Stimulated activated effector memory CD8-positive, alpha-beta T cell treated with anti-CD3 and anti-CD28 coated beads, Interleukin-12 subunit alpha, Interleukin-12 subunit beta, amount 100 ng/mL, for 72 hours (primary cell): ENCODE results near the gene OTOA.
"Not testable (repeated sequence)": the region's sequence is repeated elsewhere in the genome, so short reads cannot be mapped to it uniquely, and the experiment has no call there.

Experiments used
- ATAC-seq: fragments of 150-1000 bp; cut with Tn5 transposase; 2 replicates; pipeline ENCODE4 v1.10.0; 2021
- DNase-seq, 2 donors: peaks; one replicate each; pipeline ENCODE4 v3.0.0; 2021 to 2022; ENCODE audit warnings: low spot score in 2 of 2
- H3K27ac Mint-ChIP-seq: one replicate; pipeline ENCODE4 v1.8.0; 2022; ENCODE audit warnings: mild to moderate bottlenecking, mixed read lengths
- H3K36me3 Mint-ChIP-seq: one replicate; pipeline ENCODE4 v1.8.0; 2022; ENCODE audit warnings: mild to moderate bottlenecking, mixed read lengths
- H3K4me1 Mint-ChIP-seq: one replicate; pipeline ENCODE4 v1.8.0; 2022; ENCODE audit warnings: mixed read lengths
- H3K4me3 Mint-ChIP-seq: one replicate; pipeline ENCODE4 v1.8.0; 2022; ENCODE audit warnings: mild to moderate bottlenecking, mixed read lengths
- H3K9me3 Mint-ChIP-seq: one replicate; pipeline ENCODE4 v1.8.0; 2022; ENCODE audit warnings: mixed read lengths

Gene OTOA

GRCh38 chr16:21683184-21683583 lies 19.4 kb downstream of the OTOA start:
- H3K36me3 Mint-ChIP-seq = no peaks in the 10 kb centered on the region
- peaks cover 5% of the 10 kb centered on the region for H3K4me1 Mint-ChIP-seq
- ATAC-seq (no peak), DNase-seq (no peak)
- H3K4me3 Mint-ChIP-seq = no peak overlapping the region
- no peaks in the 10 kb centered on the region for H3K9me3 Mint-ChIP-seq
- H3K27ac Mint-ChIP-seq = no peak overlapping the region

- no peaks in the 10 kb centered on the region for H3K9me3 Mint-ChIP-seq
- DNase-seq (peak; percentile 21 to 69), ATAC-seq (no peak)
- H3K4me1 Mint-ChIP-seq = peaks cover 5% of the 10 kb centered on the region
- H3K27ac Mint-ChIP-seq = no peak overlapping the region
- no peak overlapping the region for H3K4me3 Mint-ChIP-seq
- no peaks in the 10 kb centered on the region for H3K36me3 Mint-ChIP-seq
Measured at GRCh38 chr16:21684199-21684598, 20.4 kb downstream of the OTOA start.

- no peaks in the 10 kb centered on the region for H3K36me3 Mint-ChIP-seq
- H3K4me3 Mint-ChIP-seq = no peak overlapping the region
- no peaks in the 10 kb centered on the region for H3K9me3 Mint-ChIP-seq
- no peak overlapping the region for H3K27ac Mint-ChIP-seq
- peaks cover 5% of the 10 kb centered on the region for H3K4me1 Mint-ChIP-seq
- ATAC-seq (no peak), DNase-seq (no peak)
Measured at GRCh38 chr16:21685034-21685455, 21.3 kb downstream of the OTOA start.

GRCh38 chr16:21689107-21689506 lies 25.3 kb downstream of the OTOA start:
- ATAC-seq = no peak
- H3K27ac Mint-ChIP-seq = no peak overlapping the region

GRCh38 chr16:21690967-21691366 lies 27.2 kb downstream of the OTOA start:
- H3K27ac Mint-ChIP-seq, H3K4me3 Mint-ChIP-seq, H3K36me3 Mint-ChIP-seq, H3K9me3 Mint-ChIP-seq, ATAC-seq, H3K4me1 Mint-ChIP-seq, DNase-seq: not testable (repeated sequence)

More at GRCh38 chr16:21689107-21689506, 25.3 kb downstream of the OTOA start:
- Mint-ChIP-seq H3K36me3 (no peaks in the 10 kb centered on the region), H3K4me1 (peaks cover 4% of the 10 kb centered on the region), H3K4me3 (no peak overlapping the region), H3K9me3 (no peaks in the 10 kb centered on the region)
- no peak for DNase-seq

- Mint-ChIP-seq H3K36me3 (no peaks in the 10 kb centered on the region), H3K4me1 (no peaks in the 10 kb centered on the region), H3K27ac (no peak overlapping the region), H3K4me3 (no peak overlapping the region), H3K9me3 (no peaks in the 10 kb centered on the region)
- ATAC-seq (no peak), DNase-seq (no peak)
Measured at GRCh38 chr16:21694609-21695008, 30.8 kb downstream of the OTOA start.

GRCh38 chr16:21697032-21697431 lies 33.3 kb downstream of the OTOA start:
- DNase-seq = no peak
- Mint-ChIP-seq H3K27ac (no peak overlapping the region), H3K4me3 (no peak overlapping the region), H3K9me3 (no peaks in the 10 kb centered on the region), H3K36me3 (no peaks in the 10 kb centered on the region), H3K4me1 (peaks cover 5% of the 10 kb centered on the region)
- no peak for ATAC-seq

- DNase-seq (no peak), ATAC-seq (no peak)
- H3K4me1 Mint-ChIP-seq = peaks cover 5% of the 10 kb centered on the region
- no peak overlapping the region for H3K27ac Mint-ChIP-seq
- no peaks in the 10 kb centered on the region for H3K9me3 Mint-ChIP-seq
- no peaks in the 10 kb centered on the region for H3K36me3 Mint-ChIP-seq
- no peak overlapping the region for H3K4me3 Mint-ChIP-seq
Measured at GRCh38 chr16:21698169-21699032, 34.6 kb downstream of the OTOA start.

GRCh38 chr16:21701271-21701670 lies 37.5 kb downstream of the OTOA start:
- Mint-ChIP-seq H3K9me3 (no peaks in the 10 kb centered on the region), H3K4me3 (no peak overlapping the region), H3K27ac (no peak overlapping the region), H3K36me3 (no peaks in the 10 kb centered on the region), H3K4me1 (peaks cover 5% of the 10 kb centered on the region)
- ATAC-seq (peak; percentile 68), DNase-seq (no peak)

- H3K36me3 Mint-ChIP-seq = no peaks in the 10 kb centered on the region
- no peak overlapping the region for H3K27ac Mint-ChIP-seq
- H3K9me3 Mint-ChIP-seq = no peaks in the 10 kb centered on the region
- H3K4me1 Mint-ChIP-seq = peaks cover 5% of the 10 kb centered on the region
- H3K4me3 Mint-ChIP-seq = no peak overlapping the region
- ATAC-seq = no peak
- DNase-seq = no peak
Measured at GRCh38 chr16:21702276-21702675, 38.5 kb downstream of the OTOA start.

GRCh38 chr16:21703156-21703555 lies 39.4 kb downstream of the OTOA start:
- ATAC-seq = no peak
- Mint-ChIP-seq H3K36me3 (no peaks in the 10 kb centered on the region), H3K9me3 (no peaks in the 10 kb centered on the region), H3K27ac (no peak overlapping the region), H3K4me1 (peaks cover 5% of the 10 kb centered on the region), H3K4me3 (no peak overlapping the region)
- DNase-seq = no peak

GRCh38 chr16:21703589-21704174 lies 39.9 kb downstream of the OTOA start:
- H3K27ac Mint-ChIP-seq = no peak overlapping the region
- no peak overlapping the region for H3K4me3 Mint-ChIP-seq
- peaks cover 5% of the 10 kb centered on the region for H3K4me1 Mint-ChIP-seq
- ATAC-seq (peak; percentile 49), DNase-seq (no peak)
- no peaks in the 10 kb centered on the region for H3K36me3 Mint-ChIP-seq
- H3K9me3 Mint-ChIP-seq = no peaks in the 10 kb centered on the region

- Mint-ChIP-seq H3K27ac (no peak overlapping the region), H3K4me3 (no peak overlapping the region), H3K36me3 (no peaks in the 10 kb centered on the region), H3K9me3 (no peaks in the 10 kb centered on the region), H3K4me1 (peaks cover 5% of the 10 kb centered on the region)
- no peak for DNase-seq
- ATAC-seq = no peak
Measured at GRCh38 chr16:21704266-21704665, 40.5 kb downstream of the OTOA start.

GRCh38 chr16:21704733-21705132 lies 41.0 kb downstream of the OTOA start:
- Mint-ChIP-seq H3K27ac (no peak overlapping the region), H3K36me3 (no peaks in the 10 kb centered on the region), H3K4me3 (no peak overlapping the region), H3K9me3 (no peaks in the 10 kb centered on the region), H3K4me1 (peaks cover 5% of the 10 kb centered on the region)
- DNase-seq (no peak), ATAC-seq (no peak)

- Mint-ChIP-seq H3K9me3 (no peaks in the 10 kb centered on the region), H3K27ac (no peak overlapping the region), H3K4me1 (peaks cover 2% of the 10 kb centered on the region), H3K4me3 (no peak overlapping the region), H3K36me3 (no peaks in the 10 kb centered on the region)
- peak; percentile 77 for ATAC-seq
- DNase-seq = peak; percentile 75 to 93
Measured at GRCh38 chr16:21708533-21709115, 44.9 kb downstream of the OTOA start.

- H3K27ac Mint-ChIP-seq = no peak overlapping the region
- H3K36me3 Mint-ChIP-seq = no peaks in the 10 kb centered on the region
- DNase-seq (no peak), ATAC-seq (no peak)
- H3K4me3 Mint-ChIP-seq = no peak overlapping the region
- no peaks in the 10 kb centered on the region for H3K9me3 Mint-ChIP-seq
- peaks cover 12% of the 10 kb centered on the region for H3K4me1 Mint-ChIP-seq
Measured at GRCh38 chr16:21710938-21711337, 47.2 kb downstream of the OTOA start.
